Astrocyte of the cerebellum (primary cell): Measurements from ENCODE around the gene SMC5.

Experiments
- DNase-seq: peaks from one replicate; pipeline ENCODE4 v3.0.0-alpha.2; 2011; ENCODE audit warnings: low read depth
- H3K4me3 ChIP-seq: 2 replicates; pipeline ENCODE4 v1.5.1; 2011; ENCODE audit warnings: mild to moderate bottlenecking, low read depth, low read length, moderate library complexity
- in situ Hi-C: cut with HindIII; loops from 2 replicates; pipeline ENCODE4 v1.10.0; 2017; ENCODE audit warnings: low sequenced_read_pairs
- TF ChIP-seq, protein P1 (sequence below): IDR thresholded peaks from 2 replicates; pipeline ENCODE4 v1.5.1; 2012; ENCODE audit warnings: low read length, low read depth, moderate library complexity, mild to moderate bottlenecking; ENCODE audit errors: missing control alignments

SMC5 gene

DNA sequence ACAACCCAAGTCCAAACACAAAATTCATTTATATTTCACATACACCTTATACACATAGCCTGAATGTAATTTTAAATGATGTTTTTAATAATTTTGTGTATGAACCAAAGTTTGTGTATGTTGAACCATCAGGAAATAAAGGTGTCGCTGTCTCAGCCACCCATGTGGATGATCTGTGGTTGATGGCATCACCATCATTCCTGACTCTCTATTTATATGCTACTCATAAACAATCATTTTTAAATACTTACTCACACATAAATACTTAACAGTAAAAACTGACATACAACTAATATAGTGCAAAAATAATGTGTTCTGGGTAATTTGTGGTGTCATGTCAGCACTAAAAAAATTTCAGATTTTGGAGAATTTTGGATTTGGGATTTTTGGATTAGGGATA lies 38.4 kb downstream of the SMC5 start:
- TF ChIP-seq, protein P1, sequence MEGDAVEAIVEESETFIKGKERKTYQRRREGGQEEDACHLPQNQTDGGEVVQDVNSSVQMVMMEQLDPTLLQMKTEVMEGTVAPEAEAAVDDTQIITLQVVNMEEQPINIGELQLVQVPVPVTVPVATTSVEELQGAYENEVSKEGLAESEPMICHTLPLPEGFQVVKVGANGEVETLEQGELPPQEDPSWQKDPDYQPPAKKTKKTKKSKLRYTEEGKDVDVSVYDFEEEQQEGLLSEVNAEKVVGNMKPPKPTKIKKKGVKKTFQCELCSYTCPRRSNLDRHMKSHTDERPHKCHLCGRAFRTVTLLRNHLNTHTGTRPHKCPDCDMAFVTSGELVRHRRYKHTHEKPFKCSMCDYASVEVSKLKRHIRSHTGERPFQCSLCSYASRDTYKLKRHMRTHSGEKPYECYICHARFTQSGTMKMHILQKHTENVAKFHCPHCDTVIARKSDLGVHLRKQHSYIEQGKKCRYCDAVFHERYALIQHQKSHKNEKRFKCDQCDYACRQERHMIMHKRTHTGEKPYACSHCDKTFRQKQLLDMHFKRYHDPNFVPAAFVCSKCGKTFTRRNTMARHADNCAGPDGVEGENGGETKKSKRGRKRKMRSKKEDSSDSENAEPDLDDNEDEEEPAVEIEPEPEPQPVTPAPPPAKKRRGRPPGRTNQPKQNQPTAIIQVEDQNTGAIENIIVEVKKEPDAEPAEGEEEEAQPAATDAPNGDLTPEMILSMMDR = no peak
- no peak overlapping the region for H3K4me3 ChIP-seq
- no peak for DNase-seq
- in situ Hi-C loops = no loop called here

DNA sequence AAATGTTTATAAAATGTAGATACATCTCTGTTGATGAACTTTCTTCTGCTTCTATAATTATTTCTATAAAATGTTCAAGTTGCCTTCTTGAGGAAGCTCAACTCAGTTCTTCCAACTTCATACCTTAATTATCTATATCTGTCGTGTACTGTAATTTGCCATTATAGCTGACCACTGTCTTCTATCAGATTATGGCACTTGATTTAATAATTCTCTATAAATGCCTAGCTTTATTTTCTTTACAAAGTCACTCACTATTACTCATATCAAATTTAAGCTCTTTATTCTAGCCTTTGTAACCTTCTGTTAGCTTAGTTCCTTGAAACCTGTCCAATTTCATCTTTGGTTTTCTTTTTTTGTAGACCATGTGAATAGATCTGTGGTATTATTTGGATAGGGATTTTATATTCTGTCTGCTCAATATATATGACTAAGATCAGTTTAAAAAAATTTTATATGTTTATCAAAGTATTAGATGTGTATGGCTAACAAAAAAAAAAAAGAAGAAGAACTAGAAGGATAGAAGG lies 39.5 kb downstream of the SMC5 start:
- in situ Hi-C loops = no loop called here
- TF ChIP-seq, protein P1 = no peak
- DNase-seq = no peak
- H3K4me3 ChIP-seq = no peak overlapping the region

DNA sequence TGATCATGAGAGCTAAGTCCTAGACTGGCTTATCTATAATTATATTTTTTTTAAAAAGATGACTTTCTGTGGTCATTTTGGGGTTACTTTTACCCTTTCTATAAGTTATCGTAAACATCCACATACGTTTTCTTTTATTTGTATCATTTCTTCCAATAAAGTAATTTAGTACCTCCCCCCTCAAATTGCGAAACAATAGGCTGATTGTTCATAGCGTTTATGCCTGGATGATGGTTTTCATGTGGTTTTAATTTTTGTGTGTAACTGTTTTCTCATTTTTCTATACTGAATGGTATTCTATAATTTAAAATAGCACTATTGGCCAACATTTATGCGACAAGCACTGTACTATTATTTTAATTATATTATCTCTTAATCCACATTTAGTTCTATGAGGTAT lies 44.5 kb downstream of the SMC5 start:
- in situ Hi-C loops = no loop called here
- H3K4me3 ChIP-seq = no peak overlapping the region
- TF ChIP-seq, protein P1 = no peak
- no peak for DNase-seq

DNA sequence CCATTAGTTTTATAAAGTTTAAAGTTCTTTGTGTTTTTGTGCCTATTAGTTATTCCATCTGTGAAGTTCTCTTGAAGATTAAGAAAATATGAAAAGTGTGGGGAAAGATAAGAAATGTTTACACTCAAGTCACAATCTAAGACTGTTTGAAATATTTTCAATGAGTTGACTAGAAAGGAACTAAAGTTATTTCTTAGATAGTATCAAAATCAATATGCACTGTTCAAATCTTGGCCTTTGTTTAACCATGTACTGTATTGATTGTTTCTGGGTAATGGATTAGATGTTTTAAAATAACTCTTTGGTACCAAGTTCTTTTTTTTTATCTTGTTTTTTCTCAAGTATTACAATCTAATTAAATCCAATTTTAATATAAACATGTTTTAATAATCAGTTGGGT lies 46.0 kb downstream of the SMC5 start:
- in situ Hi-C loops = no loop called here
- no peak for DNase-seq
- no peak overlapping the region for H3K4me3 ChIP-seq
- TF ChIP-seq, protein P1 = no peak

DNA sequence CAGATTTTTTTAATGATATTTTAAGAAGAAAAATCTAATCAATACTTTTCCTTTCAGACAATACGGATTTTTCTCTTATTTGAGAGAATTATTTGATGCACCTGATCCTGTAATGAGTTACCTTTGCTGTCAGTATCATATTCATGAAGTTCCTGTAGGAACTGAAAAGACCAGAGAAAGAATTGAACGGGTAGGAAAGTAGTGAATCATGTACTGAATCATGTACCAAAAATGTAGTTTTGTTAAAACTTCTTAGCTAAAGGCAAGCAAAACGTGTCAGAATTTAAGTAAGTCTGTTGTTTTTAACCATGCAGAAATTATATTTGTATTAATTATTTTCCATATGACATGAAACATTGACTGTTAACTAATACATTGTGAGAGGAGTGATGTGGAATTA lies 56.6 kb downstream of the SMC5 start:
- TF ChIP-seq, protein P1 = no peak
- DNase-seq = no peak
- in situ Hi-C loops = no loop called here
- H3K4me3 ChIP-seq = no peak overlapping the region

DNA sequence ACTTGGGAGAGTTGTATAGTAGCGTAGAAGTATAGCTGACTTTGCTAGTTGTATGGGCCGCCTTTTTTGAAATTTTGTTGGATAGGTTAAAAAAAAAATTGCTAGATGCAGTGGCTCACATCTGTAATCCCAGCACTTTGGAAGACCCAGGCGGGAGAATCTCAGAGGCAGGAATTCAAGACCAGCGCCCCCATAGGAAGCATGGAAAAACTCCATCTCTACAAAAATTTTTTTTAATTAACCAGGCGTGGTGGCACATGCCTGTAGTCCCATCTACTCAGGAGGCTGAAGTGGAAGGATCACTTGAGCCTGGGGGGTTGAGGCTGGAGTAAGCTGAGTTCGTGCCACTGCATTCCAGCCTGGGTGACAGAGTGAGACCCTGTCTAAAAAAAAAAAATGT lies 59.2 kb downstream of the SMC5 start:
- in situ Hi-C loops = no loop called here
- no peak for DNase-seq
- TF ChIP-seq, protein P1 = no peak
- H3K4me3 ChIP-seq = no peak overlapping the region

DNA sequence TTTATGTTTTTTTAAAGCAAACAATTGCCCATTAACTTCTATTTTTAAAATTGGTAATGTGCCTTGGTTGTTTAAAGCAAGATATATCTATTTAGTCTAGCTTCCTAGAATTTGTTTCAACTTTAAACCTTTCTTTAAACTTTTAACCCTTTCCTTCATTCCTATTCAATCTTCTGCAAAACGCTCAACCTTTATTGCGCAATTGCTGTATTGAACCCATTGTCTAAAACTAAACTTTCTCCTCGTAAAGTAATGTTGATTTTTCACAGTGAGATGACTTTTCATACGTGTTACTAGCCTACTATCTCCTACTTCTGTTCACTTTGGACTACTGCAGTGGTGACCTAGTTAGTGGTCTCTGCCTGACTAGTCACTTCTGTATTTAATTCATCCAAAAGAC lies 63.3 kb downstream of the SMC5 start:
- in situ Hi-C loops = no loop called here
- no peak for DNase-seq
- TF ChIP-seq, protein P1 = no peak
- no peak overlapping the region for H3K4me3 ChIP-seq
